ENCODE measurements around the gene IBA57. TPM values are rescaled to one million over a fixed set of nuclear protein-coding genes. Genes with fewer than 3 reads are reported as not detected.

Gene IBA57
- polyA plus RNA-seq, 2 of the 4 experiments (the other 2 are of a cell fraction) = 1.5 to 2.2 TPM

GRCh38 chr1:228123505-228123904 lies 42.1 kb upstream of the IBA57 start:
- POLR2A ChIA-PET = interaction anchor here (0.6 kb wide), 1 partner anchor 41 kb away, joined by 3 read pairs; no protein-coding TSS in a partner anchor

DNA sequence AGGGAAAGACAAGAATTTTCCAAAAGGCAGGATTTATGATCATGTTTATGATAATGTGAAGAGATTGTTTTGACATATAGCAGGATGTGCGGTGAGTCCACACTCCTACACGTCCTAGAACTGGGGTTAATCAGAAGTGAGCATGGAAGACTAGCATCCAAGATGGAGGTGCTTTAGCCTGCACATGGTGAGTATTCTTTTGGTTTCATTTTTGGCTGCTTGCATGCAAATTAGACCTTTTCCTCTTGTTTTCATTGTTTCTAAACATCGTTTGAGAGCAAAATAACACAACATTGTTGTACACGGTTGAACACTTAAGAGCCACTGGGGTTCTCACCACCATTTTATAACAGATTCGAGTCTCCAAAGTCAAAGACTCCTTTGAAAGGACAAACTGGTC lies 40.4 kb upstream of the IBA57 start:
- ChIA-PET POLR2A (no interaction called here), CTCF (interaction anchor here (0.9 to 1.5 kb wide), 2 partner anchors 9 to 11 kb away, joined by 3 read pairs; no protein-coding TSS in a partner anchor)
- no peak for FAIRE-seq
- no peak for DNase-seq (ENCODE audit: low read depth in 1 of 2, low spot score in 1 of 2)
- Histone ChIP-seq H3K4me2 (no peak overlapping the region), H3K9me3 (no peaks in the 10 kb centered on the region), H3K27ac (no peak overlapping the region), H3K4me3 (no peak overlapping the region), H3K4me1 (no peaks in the 10 kb centered on the region)
- no peak for ATAC-seq
- TF ChIP-seq FOSB (CRISPR knock-in tag; IDR thresholded peaks at IDR 0.05) (no peak), GATA3 (IDR thresholded peaks at IDR 0.05; ENCODE audit: borderline replicate concordance) (no peak), HOXB5 (CRISPR knock-in tag; IDR thresholded peaks at IDR 0.05) (no peak), EP300 (IDR thresholded peaks at IDR 0.05) (no peak), REST (IDR thresholded peaks at IDR 0.05) (no peak), SMC3 (IDR thresholded peaks at IDR 0.05) (no peak), ZC3H11A (IDR thresholded peaks at IDR 0.05) (no peak), MAFK (IDR thresholded peaks at IDR 0.05; ENCODE audit: partially characterized antibody) (no peak), ZNF302 (CRISPR knock-in tag; IDR thresholded peaks at IDR 0.05) (no peak), ELK1 (IDR thresholded peaks at IDR 0.05; ENCODE audit: low read depth, low read length) (no peak), CEBPB (IDR thresholded peaks at IDR 0.05) (no peak), RNF2 (IDR thresholded peaks at IDR 0.05; ENCODE audit: borderline replicate concordance, low read depth) (no peak), TP53 (CRISPR knock-in tag; IDR thresholded peaks at IDR 0.05) (no peak), RCOR1 (IDR thresholded peaks at IDR 0.05; ENCODE audit: low read depth, low read length) (no peak)
- WGBS (ENCODE audit: missing lambda C conversion rate) = 44% methylated on average over 5 of the region's 5 CpGs

More at GRCh38 chr1:228123505-228123904, 42.1 kb upstream of the IBA57 start:
- TF ChIP-seq JUNB (IDR thresholded peaks at IDR 0.05) (no peak), HDAC2 (IDR thresholded peaks at IDR 0.05) (no peak), NFE2L2 (conservative IDR thresholded peaks at IDR 0.05; ENCODE audit: low read length) (no peak), EP300 (IDR thresholded peaks at IDR 0.05) (no peak), TFCP2L1 (CRISPR knock-in tag; IDR thresholded peaks at IDR 0.05) (no peak), HEYL (CRISPR knock-in tag; IDR thresholded peaks at IDR 0.05) (no peak), EHF (CRISPR knock-in tag; IDR thresholded peaks at IDR 0.05) (no peak), ZC3H11A (IDR thresholded peaks at IDR 0.05) (no peak), JUN (IDR thresholded peaks at IDR 0.05) (no peak), POLR2AphosphoS2 (conservative IDR thresholded peaks at IDR 0.05; ENCODE audit: low read length) (no peak), RAD21 (conservative IDR thresholded peaks at IDR 0.05 in 1 of 2, IDR thresholded peaks at IDR 0.05 in 1 of 2) (no peak), FOSB (CRISPR knock-in tag; IDR thresholded peaks at IDR 0.05) (no peak), ESRRA (IDR thresholded peaks at IDR 0.05; ENCODE audit: borderline replicate concordance, low read length) (no peak), HOXB13 (CRISPR knock-in tag; IDR thresholded peaks at IDR 0.05; ENCODE audit: low read depth) (no peak), ELK1 (IDR thresholded peaks at IDR 0.05; ENCODE audit: low read depth, low read length) (no peak)
- TF ChIP-seq, protein P1, sequence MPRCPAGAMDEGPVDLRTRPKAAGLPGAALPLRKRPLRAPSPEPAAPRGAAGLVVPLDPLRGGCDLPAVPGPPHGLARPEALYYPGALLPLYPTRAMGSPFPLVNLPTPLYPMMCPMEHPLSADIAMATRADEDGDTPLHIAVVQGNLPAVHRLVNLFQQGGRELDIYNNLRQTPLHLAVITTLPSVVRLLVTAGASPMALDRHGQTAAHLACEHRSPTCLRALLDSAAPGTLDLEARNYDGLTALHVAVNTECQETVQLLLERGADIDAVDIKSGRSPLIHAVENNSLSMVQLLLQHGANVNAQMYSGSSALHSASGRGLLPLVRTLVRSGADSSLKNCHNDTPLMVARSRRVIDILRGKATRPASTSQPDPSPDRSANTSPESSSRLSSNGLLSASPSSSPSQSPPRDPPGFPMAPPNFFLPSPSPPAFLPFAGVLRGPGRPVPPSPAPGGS (IDR thresholded peaks at IDR 0.05) = no peak
- DNase-seq (ENCODE audit: low read depth in 1 of 2, low spot score in 1 of 2) (no peak), ATAC-seq (no peak), FAIRE-seq (no peak)
- H3K4me1 ChIP-seq = no peaks in the 10 kb centered on the region
- WGBS (ENCODE audit: missing lambda C conversion rate) = 12% methylated on average over 2 of the region's 2 CpGs
- H3K4me2 ChIP-seq = no peak overlapping the region
- CTCF ChIA-PET = interaction anchor here (0.5 to 3.2 kb wide), 6 partner anchors 8 to 65 kb away, joined by 3 to 27 read pairs (median 4); partner anchors contain the start of gene IBA57
- no peak overlapping the region for H3K27ac ChIP-seq
- H3K4me3 ChIP-seq = no peak overlapping the region
- H3K9me3 ChIP-seq = peaks cover 8% of the 10 kb centered on the region; the same call in 2 of the 3 replicates

All from A549 (cell line).